8988T (cell line): ENCODE data around the gene TMEM54.

Source experiments
- DNase-seq: peaks from one replicate; pipeline ENCODE4 v3.0.0; 2011

TMEM54 gene, protein sequence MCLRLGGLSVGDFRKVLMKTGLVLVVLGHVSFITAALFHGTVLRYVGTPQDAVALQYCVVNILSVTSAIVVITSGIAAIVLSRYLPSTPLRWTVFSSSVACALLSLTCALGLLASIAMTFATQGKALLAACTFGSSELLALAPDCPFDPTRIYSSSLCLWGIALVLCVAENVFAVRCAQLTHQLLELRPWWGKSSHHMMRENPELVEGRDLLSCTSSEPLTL

DNA sequence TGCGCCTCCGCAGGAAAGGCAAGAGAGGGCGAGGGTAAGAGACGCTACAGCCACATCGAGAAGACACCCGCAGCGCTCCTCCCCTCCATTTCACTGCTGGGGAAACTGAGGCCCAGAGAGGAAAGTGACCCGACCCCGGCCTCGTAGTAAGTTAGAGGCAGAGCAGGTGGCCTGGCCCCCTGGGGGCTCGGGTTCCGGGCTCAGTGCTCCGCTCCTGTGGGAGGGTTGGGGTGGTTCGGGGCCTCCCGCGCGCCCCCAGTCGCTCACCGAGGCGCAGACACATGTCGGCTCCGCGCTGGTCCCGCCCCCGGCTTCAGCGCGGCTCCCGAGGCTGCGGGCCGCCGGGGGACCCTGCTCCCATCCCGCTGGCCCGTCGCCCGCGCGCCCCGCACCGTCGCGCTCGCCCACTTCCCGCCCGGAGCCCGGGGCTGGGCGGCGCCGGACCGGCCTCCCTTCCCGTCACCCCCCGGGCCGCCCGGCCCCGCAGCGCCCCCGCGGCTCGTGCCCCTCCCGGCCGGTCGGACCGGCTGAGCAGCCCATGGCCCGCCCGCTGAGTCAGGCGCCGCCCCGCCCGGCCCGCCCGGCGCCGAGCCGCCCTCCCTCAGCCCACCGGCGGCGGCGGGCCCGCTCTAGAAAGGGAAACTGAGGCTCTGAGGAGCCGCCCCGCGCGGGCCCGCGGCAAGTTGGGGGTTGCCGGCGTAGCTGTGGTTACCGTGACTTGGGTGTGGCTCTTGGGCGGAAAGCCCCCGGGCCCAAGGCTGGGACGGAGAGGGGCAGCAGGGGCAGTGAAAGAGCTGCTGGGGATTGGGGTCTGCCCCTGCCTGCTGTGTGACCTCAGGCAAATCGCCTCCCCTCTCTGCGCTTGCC lies at the start of gene TMEM54:
TSS of gene TMEM54 (minus strand) at position 434 of the 867 bp plus-strand sequence. CDS start at position 283, 151 bp downstream.
- DNase-seq: peak; percentile 68

DNA sequence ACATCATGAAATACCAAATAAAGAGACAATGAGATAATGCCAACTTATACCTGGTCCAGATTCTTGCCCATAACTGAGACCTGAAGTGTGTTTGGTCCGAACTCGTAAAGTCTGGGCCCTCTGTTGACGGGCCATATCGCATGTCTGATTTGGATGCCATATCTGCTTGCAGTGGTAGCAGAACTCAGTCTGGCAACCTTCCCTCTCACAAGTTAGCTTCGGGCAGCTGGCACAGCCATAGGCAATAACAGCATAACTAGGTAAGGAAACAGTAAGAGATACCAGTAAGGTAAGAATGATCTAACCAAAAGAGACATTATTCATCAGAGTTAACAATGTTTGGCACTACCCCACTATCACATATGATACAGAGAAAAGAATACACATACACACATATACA lies 48.3 kb upstream of the TMEM54 start:
- no peak for DNase-seq

DNA sequence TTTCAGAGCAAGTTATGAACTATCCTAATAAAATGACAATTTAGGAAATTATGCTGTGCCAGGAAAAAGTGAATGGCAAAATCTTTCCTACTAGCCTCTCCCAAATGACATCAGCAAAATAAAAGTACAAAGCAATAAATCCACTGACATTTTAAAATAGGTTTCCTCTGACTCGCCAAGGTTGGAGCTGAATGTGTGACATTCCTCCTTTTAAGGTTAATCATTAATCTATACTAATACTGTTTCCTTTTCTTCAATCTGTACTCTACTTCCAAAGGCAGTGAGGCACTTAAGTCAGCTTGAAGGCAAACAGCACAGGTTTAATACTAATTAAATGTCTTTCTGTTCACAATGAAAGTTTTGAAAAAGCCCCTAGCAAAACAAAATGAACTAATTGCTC lies 47.7 kb upstream of the TMEM54 start:
- no peak for DNase-seq

DNA sequence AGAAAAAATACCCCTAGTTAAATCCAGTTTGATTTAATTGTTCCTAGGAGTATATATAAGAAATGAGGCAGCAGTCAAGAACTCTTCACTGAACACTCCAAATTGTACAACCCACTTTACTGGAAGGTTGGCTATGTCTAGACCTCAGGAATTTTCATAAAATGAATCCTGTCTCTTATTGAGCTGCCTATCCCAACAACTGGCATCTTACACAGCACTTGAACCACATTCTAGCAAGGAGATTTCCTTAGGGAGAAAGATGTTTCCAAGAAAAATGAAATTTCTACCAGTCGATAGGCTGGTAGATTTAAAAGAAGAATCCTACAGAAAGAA lies 47.2 kb upstream of the TMEM54 start:
- DNase-seq: no peak

DNA sequence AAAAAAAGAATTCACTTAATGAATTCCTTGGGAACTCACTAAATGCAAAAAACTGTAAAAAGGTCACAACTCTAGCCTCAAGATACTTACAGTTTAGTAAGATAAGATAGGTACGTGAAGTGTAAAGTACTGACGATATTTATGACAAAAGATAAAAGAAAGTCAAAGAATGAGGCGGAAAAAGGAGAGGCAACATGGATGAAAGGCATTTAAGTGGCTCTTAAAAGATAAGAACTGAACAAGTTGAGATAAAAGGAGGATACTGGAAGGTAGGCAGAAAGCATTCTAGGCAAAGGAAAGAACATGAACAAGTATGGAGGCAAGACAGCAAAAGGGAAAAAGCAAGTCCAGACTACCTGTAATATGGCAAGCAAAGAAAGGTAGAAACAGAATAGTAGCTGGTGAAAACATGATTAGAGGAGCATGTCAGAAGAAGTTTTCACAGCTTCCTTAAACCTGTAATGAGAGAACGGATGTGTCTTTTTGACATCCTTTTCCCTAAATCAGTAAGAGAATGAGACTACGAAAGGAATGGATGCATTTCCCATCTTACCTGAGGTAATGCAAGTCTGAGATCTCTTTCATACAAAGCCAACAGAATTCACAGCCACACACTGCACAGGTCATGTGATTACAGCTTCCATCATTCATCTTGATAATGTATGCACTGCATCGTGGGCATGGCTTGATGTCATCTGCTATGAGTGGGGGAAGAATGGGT lies 46.6 kb upstream of the TMEM54 start:
- no peak for DNase-seq

DNA sequence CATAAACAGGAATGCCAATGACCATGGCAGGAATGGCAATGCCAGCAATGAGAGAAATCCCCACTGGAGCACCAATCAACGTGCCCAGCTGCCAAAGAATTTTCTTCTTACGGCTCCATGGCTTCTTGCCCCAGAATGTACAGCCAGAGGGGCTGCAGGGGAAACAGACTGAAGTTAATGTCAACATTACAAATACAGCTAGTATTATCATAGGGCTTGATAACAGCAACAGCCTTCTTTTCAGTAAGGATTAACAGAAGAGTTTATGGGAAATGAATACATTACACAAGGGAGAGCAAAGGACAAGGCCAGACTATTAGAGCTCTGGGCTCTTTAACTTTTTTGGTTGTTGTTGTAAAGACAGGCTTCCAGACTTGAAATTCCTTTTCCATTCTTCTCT lies 45.2 kb upstream of the TMEM54 start:
- no peak for DNase-seq

DNA sequence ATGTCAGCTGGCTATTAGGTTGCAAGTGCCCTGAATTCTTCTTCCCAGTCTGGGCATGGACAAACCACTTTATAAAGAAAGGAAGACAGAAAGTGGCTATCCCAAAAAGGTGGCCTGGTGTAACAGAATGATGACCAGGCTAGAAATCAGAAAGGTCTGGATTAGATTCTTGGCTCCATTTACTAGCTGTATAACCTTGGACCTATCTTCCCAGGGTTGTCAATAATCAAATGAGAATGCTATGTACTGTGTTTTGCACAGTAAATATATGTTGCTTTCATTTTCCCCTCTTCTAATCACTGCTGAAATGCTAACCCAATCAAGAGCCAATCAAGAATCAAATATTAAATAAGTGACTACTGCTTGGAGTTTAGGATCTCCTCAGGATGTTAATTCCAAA lies 43.0 kb upstream of the TMEM54 start:
- DNase-seq: no peak

DNA sequence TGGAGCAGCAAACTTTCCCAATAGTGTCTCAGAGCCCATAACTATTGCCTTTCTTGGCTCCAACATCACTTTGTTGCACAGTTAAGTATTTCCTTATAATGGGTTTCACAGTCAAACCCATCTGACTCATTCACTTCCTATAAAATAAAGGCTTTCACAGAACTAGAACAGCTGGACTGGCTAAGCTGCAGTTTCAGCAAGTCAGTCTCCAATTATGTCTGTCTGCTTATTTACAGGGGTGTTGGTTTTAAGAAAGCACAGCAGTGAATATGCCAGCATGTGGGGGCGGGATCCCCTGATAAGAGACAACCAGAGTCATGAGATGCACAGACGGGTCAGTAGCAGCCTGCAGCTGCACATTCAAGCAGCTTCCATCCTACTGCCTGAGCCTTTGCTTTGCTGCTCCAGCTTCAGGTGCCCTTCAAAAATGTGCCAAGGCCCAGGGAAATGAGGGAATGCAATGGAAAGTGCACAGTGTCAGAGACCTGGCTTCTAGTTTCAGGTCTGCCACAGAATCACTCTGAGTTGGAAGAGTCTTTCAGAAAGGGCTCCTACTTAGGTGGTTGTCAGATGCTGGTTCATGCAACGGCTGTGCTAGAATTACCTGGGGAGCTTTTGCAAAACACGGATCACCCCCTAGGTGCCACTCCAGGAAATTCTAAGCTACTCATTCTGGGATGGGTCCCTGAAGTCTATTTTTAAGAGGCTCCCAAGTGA lies 38.6 kb upstream of the TMEM54 start:
- no peak for DNase-seq

DNA sequence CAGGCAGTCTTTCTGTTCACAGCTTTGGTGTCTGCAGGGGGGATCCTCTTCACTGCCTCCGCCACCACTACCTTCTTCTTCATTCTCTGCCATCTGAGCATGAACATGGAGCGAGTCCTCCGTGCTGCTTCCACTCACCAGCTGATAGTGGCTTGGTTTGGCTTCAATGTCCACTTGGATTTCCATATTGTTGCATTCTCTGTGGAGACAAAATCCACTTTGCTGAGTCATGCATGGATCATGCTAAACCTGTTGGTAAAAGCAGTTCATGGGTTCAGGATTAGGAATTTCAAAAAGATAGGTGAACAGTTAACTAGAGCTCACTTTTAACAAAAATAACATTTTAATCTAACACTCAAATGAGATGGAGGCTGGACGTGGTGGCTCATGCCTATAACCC lies 35.9 kb upstream of the TMEM54 start:
- no peak for DNase-seq

DNA sequence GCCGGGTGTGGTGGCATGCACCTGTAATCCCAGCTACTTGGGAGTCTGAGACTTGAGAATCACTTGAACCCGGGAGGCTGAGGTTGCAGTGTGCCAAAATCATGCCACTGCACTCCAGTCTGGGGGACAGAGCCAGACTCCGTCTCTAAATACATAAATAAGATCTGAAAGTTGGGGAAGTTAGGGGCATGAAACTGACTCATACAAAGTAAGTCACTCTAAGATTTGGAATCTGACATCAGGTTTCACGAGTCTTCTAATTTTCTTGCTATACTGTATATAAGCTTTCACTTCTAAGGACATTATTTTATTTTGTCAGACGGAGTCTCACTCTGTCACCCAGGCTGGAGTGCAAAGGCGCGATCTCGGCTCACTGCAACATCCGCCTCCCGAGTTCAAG lies 33.3 kb upstream of the TMEM54 start:
- no peak for DNase-seq

DNA sequence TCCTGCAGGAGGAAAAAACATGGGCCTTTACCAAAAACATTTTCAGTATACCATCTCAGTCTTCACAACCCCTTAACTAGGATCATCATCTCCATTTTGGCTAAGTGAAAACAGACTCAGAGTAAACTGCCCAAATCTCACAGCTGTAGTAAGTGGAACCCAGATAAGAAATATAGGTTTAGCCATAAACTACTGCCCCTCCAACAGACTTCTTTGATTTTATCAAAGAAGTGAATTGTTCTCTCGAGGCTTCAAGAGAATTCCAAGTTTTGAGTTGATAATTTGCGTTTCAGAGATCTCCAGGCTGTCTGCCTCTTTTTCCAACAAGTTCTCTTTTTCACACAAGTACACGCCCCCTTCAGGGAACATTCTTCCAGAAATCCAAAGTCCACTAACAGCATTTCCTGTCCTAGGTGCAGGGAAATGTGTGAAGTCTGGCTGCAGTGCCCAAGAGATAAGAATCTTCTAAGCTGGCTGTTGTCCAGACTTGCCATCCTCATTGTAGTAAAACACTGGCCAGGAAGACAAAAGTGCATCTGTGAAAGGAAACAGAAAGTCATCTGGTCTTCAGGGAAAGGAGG lies 32.6 kb upstream of the TMEM54 start:
- no peak for DNase-seq

DNA sequence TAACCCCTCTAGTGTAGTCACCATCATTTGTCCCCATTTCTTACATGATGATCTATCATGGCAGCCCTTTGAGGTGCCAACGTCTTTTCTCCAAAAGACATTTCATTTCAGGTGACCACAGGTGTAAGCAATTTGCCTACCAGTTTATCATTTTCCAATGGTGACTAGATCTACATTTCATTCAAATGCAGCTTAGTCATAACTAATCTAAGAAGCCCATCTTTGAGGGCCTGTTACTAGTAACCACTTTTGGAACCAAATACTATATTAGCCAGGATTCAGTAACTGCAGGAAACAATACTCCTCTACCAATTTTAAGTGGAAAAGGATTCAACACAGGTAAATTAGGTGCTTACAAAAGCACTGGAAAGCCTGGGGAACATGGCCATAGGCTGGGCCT lies 30.6 kb upstream of the TMEM54 start:
- DNase-seq: no peak

DNA sequence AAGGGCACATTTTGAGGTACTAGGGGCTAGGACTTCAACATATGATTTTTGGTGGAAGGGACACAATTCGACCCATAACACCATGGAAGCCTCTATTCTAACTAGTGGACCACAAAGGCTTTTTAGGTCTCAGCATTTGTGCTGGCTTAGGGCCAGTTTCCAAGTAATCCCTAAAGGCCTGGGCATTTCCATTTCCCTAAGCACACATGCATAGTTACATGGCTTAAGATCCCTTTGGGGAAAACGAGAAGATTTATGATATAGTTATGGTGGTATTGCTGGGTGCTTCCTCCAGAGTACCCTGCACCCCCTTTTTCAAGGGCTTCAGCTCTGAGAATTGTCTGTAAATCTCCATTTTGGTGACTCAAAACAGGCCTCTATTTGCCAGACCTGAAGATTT lies 28.2 kb upstream of the TMEM54 start:
- no peak for DNase-seq

DNA sequence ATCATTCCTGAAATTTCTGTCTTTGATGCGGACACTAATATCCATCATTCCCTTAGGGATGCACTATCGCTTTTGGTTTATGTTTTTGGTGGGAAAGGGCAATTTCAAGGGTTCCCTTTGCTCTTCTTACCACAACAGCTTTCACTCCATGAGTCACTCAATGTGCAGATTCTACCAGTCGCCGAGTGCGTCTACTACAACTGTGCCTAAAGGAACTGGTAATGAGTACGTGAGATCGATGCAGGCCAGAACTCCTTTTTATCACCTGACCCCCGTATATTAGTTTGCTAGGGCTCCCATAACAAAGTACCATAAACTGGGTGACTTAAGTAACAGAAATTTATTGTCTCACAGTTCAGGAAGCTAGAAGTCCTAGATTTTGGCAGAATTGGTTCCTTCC lies 27.5 kb upstream of the TMEM54 start:
- DNase-seq: no peak

DNA sequence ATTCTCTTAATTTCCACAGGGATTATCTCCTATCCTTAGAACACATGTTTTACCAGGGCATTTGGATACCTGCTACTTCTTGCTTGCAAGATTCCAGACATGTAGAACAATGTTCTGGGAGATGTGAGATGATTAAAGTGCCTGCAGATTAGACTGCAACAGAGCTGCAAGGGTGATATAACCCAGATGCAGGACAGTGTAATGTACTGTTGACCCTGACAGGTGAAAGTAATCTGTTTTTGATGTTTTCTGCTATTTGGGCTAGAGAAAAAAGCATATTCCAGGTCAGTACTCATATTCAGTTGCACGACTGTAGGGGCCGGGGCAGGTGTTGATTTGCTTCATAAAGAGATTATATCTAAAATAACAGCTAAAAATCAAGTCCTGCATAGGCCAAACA lies 27.1 kb upstream of the TMEM54 start:
- no peak for DNase-seq

DNA sequence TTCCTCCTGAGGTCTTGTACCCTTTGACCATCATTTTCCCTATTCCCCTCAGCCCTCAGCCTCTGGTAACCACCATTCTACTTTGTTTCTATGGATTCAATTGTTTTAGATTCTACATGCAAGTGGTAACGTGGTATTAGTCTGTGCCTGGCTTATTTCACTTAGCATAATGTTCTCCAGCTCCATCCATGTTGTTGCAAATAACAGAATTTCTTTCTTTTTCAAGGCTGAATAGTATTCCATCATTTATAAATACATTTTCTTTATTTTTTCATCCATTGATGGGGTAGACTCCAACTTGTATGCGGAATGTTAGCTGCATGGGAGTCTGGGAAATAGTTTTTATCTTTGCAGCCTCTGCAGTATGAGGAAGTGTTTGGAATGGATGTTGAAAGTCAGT lies 26.3 kb upstream of the TMEM54 start:
- DNase-seq: no peak

DNA sequence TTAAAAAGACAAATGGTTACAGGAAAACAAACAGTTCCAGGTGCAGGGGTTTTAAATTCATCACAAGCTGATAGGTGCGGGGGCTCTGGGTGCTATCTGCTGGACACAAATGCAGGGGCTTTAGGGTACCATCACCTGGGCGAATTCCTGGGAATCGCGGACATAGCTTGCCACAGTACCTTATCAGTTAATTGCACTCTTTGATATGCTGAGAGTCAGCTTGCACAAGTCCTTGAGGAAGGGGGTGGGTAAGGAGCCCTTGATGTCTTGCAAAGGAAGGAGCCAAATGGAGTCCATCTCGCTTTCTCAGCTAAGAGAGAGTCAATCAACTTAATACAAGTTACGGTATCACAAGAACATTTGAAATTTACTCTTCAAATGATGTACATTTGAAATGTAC lies 25.4 kb upstream of the TMEM54 start:
- no peak for DNase-seq

DNA sequence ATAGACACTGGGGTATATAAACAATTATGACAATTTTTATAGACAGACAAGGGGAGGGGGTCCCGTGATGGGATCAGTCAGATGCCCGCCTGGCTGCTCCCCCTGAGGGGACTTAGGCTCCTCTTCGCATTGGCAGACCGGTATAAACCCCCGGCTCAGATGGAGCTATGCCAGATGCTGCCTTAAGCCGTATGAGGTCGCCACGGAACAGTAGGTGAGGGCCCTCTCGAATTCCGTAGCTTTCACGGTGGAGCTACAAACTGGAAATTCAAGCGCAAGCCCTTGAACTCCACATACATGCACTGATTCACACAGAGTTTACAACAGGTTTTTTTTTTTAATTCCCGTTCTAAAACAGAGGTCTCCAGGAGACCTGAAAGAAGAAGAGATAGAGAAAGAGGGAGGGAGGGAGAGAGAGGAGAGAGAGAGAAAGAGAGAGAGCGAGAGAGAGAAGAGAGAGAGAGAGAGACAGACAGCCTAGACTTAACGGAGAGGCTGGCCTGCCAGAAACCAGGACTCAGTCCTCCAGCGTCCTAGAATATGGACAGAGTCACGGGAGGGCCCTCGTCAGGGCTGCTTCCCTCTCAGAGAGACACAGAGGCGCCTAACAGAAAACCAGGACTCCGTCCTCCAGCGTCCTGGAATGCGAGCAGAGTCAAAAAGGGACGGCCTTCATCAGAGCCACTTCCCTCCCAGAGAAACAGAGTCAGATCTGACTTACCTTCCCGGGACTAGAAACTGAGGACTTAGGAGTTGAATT lies 24.4 kb upstream of the TMEM54 start:
- DNase-seq: no peak

DNA sequence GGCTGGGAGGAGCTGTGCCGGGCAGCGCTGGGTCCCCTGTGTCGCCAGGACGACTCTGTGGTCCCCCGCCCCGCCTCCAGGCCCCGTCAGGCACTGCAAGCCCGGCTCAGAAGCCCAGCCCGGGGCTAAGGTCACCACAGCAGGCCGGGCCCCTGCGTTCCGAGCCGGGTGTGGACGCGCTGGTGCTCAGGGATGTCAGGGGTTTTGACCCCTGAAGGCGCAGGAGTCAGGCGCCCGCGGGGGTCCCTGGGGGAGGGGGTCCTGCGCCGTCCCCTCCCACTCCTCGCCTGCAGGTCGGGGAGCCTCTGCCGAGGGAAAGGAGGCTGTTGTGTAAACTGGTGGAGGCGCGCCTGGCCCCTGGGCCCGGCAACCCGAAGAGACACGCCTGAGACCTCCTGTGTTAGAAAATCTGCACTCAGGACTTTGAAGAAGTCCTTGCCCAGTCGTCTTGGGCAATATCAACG lies 23.7 kb upstream of the TMEM54 start:
- DNase-seq: no peak

DNA sequence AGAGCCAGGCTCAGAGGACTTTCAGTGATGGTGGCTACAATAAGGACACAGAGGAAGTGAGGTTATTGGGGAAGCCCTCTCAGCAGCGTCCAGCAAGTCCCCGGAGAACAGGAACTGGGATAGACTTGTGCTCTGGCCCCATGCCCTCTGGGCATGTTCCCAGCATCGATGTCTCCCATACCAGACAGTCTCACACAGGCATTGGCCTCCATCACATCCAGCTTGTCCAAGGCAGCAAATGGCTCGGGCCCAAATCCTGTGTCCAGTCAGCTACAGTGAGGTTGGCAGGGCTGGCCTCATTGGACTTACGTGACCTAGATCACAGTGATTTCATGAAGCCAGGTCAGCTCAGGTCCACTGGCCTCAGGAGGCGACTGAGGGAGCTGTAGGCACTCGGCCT lies 19.6 kb upstream of the TMEM54 start:
- no peak for DNase-seq

DNA sequence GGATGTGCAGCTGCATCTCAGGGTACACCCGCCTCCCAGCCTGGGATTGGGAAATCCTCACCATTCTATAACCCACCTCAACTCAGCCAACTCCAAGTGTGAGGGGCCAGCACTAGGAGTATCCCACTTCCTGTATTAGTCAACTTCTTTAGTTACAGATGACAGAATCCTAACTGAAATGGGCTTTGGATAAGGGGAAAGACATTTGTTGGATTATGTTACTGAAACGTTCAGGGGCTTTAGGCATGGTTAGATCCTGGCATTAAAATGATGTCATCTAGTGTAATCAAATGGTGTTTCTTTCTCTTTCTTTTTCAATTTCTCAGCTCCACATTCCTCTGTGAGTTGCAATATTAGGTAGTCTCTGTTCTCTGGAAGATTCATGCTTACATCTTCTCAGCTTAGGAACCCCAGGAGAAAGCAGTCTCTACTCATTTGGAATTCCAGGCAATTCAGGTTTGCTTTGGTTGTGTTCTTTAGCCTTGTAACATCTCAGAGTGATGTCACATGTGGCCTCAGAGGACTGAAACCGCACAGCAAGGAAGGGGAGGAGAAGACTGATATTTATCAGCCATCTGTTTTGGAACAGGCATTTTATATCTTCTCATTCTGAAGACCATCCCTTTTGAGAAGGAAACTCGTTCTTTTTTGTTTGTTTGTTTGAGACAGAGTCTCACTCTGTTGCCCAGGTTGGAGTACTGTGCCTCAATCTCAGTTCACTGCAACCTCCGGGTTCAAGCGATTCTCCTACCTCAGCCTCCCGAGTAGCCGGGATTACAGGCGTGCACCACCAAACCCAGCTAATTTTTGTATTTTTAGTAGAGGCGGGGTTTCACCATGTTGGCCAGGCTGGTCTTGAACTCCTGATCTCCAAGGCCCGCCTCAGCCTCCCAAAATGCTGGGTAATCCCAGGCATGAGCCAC lies 18.9 kb upstream of the TMEM54 start:
- no peak for DNase-seq
